GM10266 (cell line): ENCODE data around the gene CHGA.

ENCODE experiments used
- DNase-seq: peaks from one replicate; pipeline ENCODE4 v3.0.0; 2012; ENCODE audit errors: extremely low spot score
- TF ChIP-seq, protein P1 (sequence below): IDR thresholded peaks from 2 replicates; pipeline ENCODE4 v1.5.1; 2012; ENCODE audit warnings: mild to moderate bottlenecking, low read depth; ENCODE audit not compliant: control insufficient read depth, insufficient read depth; ENCODE audit errors: missing control alignments

Gene CHGA

DNA sequence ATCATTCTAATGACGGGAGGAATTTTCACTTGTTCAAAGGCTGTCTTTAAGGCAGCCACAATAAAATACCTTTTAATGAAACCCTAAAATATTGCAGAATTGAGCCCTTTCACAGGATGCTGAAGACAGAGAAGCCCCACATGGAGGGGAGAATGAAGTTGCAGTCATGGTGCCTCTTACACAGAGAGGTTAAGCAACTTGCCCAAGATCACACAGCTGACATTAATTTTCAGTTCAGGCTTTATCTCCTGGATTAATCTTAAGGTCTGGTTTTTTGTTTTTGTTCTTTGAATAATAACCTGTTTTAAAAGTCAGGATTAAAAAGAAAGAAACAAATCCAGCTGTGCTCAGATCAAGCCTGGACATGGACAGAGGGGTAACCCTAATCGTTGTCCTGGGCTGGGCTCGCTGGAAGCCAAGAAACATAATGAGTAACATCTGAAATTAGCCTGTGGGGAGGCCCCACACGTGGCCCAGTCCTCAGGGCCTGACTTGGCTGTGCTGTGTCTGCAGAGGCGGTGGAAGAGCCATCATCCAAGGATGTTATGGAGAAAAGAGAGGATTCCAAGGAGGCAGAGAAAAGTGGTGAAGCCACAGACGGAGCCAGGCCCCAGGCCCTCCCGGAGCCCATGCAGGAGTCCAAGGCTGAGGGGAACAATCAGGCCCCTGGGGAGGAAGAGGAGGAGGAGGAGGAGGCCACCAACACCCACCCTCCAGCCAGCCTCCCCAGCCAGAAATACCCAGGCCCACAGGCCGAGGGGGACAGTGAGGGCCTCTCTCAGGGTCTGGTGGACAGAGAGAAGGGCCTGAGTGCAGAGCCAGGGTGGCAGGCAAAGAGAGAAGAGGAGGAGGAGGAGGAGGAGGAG lies 8.0 kb downstream of the CHGA start:
- DNase-seq = no peak
- TF ChIP-seq, protein P1, sequence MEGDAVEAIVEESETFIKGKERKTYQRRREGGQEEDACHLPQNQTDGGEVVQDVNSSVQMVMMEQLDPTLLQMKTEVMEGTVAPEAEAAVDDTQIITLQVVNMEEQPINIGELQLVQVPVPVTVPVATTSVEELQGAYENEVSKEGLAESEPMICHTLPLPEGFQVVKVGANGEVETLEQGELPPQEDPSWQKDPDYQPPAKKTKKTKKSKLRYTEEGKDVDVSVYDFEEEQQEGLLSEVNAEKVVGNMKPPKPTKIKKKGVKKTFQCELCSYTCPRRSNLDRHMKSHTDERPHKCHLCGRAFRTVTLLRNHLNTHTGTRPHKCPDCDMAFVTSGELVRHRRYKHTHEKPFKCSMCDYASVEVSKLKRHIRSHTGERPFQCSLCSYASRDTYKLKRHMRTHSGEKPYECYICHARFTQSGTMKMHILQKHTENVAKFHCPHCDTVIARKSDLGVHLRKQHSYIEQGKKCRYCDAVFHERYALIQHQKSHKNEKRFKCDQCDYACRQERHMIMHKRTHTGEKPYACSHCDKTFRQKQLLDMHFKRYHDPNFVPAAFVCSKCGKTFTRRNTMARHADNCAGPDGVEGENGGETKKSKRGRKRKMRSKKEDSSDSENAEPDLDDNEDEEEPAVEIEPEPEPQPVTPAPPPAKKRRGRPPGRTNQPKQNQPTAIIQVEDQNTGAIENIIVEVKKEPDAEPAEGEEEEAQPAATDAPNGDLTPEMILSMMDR = no peak

DNA sequence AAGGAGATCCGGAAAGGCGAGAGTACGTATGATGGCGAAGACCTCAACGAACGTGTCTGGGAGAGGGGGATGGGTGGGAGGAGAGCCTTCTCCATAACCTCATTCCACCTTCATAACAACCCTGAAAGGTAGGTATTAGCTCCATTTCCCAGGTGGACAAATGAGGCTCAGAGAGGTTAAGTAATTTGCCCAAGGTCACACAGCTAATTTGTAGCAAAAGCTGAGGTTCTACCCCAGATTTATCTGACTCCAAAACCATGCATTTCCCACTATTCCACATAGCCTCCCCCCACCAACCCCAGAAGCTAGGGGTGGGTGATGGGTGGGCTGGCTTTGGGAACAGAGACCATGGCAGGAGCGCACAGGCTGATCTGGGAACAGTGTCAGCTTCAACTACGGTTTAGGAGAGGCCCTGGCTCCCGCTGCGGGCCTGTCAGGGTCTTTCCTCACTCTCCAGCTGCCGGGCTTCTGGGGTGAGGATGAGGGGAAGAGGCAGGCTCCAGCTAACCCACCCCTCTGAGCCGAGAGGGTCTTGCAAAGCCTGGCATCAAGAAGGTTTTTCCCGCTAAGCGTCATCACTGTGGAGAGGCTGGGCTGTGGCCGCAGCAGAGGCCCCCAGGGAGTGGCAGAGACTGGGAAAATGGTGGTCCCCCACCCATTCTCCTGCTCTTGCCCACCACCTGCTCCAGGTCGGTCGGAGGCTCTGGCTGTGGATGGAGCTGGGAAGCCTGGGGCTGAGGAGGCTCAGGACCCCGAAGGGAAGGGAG lies 8.9 kb downstream of the CHGA start:
- TF ChIP-seq, protein P1 = no peak

DNA sequence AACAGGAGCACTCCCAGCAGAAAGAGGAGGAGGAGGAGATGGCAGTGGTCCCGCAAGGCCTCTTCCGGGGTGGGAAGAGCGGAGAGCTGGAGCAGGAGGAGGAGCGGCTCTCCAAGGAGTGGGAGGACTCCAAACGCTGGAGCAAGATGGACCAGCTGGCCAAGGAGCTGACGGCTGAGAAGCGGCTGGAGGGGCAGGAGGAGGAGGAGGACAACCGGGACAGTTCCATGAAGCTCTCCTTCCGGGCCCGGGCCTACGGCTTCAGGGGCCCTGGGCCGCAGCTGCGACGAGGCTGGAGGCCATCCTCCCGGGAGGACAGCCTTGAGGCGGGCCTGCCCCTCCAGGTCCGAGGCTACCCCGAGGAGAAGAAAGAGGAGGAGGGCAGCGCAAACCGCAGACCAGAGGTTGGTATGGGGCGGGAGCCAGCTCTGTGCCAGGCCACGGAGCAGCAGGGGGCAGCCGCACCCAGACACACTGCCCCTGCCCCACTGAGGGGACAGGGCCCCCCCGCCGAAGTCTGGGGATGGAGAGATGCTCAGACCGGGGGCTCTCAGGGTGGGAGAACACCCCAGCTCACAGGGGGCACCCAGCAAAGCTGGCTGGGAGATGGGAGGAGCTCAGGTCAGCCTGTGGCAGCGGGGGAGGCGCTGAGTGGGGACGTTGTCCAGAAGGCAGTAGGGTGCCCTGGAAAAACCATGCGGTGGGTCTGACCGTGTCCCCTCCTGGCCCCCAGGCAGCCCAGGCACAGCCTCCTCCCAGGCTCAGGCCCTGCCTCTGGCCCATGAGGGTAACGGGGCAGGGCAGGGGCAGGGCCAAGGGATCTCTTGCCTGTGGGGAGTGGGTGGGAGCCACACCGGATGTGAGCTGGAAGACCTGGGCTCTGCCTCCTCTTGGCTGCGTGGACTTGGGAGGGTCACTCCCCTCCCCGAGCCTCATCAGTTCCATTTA lies 9.8 kb downstream of the CHGA start:
- no peak for DNase-seq
- TF ChIP-seq, protein P1 = no peak

More for the DNA sequence above, 8.9 kb downstream of the CHGA start:
- no peak for DNase-seq

DNA sequence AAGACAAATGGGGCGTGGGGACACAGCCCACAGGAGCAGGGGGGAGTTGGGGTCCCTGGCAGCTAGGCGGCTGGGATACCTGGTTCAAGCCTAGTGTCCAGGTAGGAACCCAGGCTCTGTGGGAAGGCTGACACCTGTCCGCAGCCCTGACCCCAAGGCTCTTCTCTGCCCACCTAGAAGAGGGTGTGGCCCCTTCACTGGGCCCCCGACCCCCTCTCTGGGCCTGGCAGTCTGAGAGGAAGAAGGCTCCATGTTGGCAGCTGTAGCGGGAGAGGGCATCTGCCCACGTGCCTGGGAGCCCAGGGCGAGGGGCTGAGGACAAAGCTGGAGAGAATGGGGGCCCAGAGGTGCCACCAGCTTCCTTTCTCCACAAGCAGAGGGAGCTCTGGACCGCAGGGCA lies 10.5 kb downstream of the CHGA start:
- DNase-seq = no peak
- TF ChIP-seq, protein P1 = no peak

DNA sequence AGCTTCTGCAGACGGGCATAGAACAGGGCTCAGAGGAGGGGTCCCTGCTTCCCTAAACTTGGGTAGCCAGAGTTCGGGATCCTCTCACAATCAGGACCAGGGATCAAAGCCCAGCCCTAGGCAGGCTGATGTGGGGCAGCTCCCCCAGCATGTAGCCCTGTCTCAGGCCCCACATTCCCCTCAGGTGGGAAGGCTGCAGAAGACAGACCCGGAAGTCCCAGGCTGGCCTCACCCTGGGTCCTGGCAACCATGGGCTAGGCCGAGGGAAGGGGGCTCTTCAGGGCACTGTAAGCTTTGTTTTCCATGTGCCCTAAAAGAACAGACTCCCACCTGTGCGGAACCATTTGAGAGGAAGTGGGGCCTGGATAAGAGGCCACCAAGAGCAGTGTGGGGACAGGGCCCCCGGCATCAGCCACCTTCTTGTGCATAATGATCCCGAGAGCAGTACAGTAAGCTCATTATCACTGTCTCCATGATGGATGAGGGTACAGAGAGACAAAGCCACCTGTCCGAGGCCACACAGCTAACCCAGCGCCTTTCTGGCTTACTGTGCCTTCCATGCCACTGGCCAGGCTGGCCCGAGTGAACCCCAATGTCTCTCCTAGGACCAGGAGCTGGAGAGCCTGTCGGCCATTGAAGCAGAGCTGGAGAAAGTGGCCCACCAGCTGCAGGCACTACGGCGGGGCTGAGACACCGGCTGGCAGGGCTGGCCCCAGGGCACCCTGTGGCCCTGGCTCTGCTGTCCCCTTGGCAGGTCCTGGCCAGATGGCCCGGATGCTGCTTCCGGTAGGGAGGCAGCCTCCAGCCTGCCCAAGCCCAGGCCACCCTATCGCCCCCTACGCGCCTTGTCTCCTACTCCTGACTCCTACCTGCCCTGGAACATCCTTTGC lies 11.5 kb downstream of the CHGA start:
- no peak for DNase-seq
- TF ChIP-seq, protein P1 = no peak

DNA sequence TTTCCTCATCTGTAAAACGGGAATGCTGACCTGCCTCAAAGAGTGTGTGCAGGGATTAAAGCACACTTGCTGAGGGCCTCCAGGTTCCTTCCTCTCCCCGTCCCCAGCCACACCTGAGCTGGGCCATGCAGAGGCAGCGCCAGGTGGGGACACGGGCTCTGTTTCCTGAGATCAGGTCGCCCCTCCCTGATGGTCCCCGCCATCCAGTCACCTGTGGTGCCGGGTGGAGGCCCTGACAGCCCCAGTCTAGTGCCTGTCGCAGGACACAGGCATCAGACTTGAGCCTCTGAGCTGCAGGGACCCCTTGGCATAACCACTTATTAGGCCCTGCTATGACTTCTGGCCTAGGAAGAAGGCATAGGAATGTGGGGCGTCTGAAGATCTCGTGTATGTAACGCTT lies 12.5 kb downstream of the CHGA start:
- no peak for DNase-seq
- TF ChIP-seq, protein P1 = no peak
